HepG2 (cell line): ENCODE data around the gene SPSB2. TPM values are rescaled to one million over a fixed set of nuclear protein-coding genes. Genes with fewer than 3 reads are reported as not detected.

Experiments
- ETV5 ChIP-seq: IDR thresholded peaks from 2 replicates; pipeline ENCODE4 v1.6.1; 2018; ENCODE audit warnings: missing biosample characterization, missing genetic modification reagents, inconsistent platforms, borderline replicate concordance
- TMF1 ChIP-seq: sonication (generic); formaldehyde crosslinking; IDR thresholded peaks from 2 replicates; pipeline ENCODE4 v1.8.1; 2022; ENCODE audit warnings: low read depth, missing genetic modification reagents
- ZNF256 ChIP-seq: sonication (generic); formaldehyde crosslinking; conservative IDR thresholded peaks from 2 replicates; pipeline ENCODE4 v1.4.0; 2020; ENCODE audit warnings: missing genetic modification reagents
- ZNF556 ChIP-seq: sonication (generic); formaldehyde crosslinking; IDR thresholded peaks from 2 replicates; pipeline ENCODE4 v1.4.0; 2020; ENCODE audit warnings: mild to moderate bottlenecking, missing genetic modification reagents, borderline replicate concordance
- polyA plus RNA-seq, 8 experiments: library from polyadenylated mRNA; depleted of rRNA in 3 of 8; stranded (reverse) in 7 of 8; unstranded in 1 of 8; fragments of >200 nt; fragmentation: Illumina TruSeq in 4 of 8; extraction: Trizol in 4 of 8; gene quantifications; 2 replicates each; pipeline versions ENCODE4 v1.2.1 to v1.2.3, GENCODE V29; 2011 to 2016; ENCODE audit warnings: low read depth in 4 of 8, missing spikeins in 1 of 8, mixed read lengths in 1 of 8; ENCODE audit not compliant: insufficient read depth in 1 of 8
- total RNA-seq, 5 experiments: library from RNA; depleted of rRNA; stranded (reverse); fragments of >200 nt; fragmentation: Illumina TruSeq; extraction: Trizol; gene quantifications; 2 replicates each; pipeline ENCODE4 v1.2.3, GENCODE V29; 2016; ENCODE audit warnings: low read depth in 1 of 5
- TF ChIP-seq, protein P1 (sequence below), 2 experiments: sonication (generic) in 1 of 2; formaldehyde crosslinking in 1 of 2; IDR thresholded peaks; 2 replicates each; pipeline versions ENCODE4 v1.6.1 to v1.9.0; 2014 to 2022; ENCODE audit warnings: antibody characterized with exemption in 1 of 2, borderline replicate concordance in 1 of 2, inconsistent platforms in 1 of 2, low read depth in 1 of 2, missing genetic modification reagents in 1 of 2
- TF ChIP-seq, protein P2 (sequence below): sonication (generic); IDR thresholded peaks from 2 replicates; pipeline ENCODE4 v1.6.1; 2016; ENCODE audit warnings: low read depth, borderline replicate concordance
- TF ChIP-seq, protein P3 (sequence below): sonication (generic); formaldehyde crosslinking; IDR thresholded peaks from 2 replicates; pipeline ENCODE4 v1.5.1; 2020; ENCODE audit warnings: missing genetic modification reagents, mild to moderate bottlenecking, borderline replicate concordance
- TF ChIP-seq, protein P4 (sequence below): sonication (generic); formaldehyde crosslinking; IDR thresholded peaks from 2 replicates; pipeline ENCODE4 v1.5.0; 2020; ENCODE audit warnings: mild to moderate bottlenecking, missing genetic modification reagents
- TF ChIP-seq, protein P5 (sequence below): sonication (generic); formaldehyde crosslinking; IDR thresholded peaks from 2 replicates; pipeline ENCODE4 v1.4.0; 2020; ENCODE audit warnings: missing genetic modification reagents, mild to moderate bottlenecking, borderline replicate concordance
- TF ChIP-seq, protein P6 (sequence below): sonication (generic); formaldehyde crosslinking; IDR thresholded peaks from 2 replicates; pipeline ENCODE4 v1.4.0; 2020; ENCODE audit warnings: missing genetic modification reagents, borderline replicate concordance

The SPSB2 gene
- total and polyA plus RNA-seq, 2 of the 13 experiments (the other 11 are each of a cell fraction or from before 2014, with no cell fraction given): 2.0 to 6.2 TPM

DNA sequence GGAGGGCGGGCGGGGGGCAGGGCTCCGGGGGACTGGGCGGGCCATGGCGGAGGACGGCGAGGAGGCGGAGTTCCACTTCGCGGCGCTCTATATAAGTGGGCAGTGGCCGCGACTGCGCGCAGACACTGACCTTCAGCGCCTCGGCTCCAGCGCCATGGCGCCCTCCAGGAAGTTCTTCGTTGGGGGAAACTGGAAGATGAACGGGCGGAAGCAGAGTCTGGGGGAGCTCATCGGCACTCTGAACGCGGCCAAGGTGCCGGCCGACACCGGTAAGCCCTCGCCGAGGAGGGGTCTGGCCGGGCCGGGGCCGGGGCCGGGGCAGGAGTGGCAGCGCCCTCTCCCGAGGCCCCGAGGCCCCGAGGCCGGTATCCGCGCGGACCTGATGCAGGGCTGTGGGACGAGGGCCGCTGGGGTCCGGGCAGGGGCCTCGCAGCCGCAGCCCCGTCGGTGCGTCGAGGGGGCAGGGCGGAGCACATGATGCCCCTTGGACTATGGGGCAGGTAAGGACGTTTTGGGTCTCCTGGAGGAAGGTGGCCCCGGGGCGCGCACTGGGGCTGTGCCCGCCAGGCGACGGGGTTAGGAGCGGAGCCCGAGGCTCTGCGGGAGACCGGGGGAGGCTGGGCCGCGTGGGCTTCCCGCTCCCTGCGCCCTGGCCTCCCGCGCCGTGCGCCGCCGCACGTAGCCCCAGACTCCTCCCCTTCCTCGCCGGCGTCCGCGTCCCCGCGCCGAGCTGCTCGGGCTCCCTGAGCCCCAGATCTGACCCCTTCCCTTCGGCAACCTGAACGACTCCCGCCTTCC, 5.5 kb downstream of the SPSB2 start, which contains the start of gene TPI1 (continued):
- TF ChIP-seq, protein P1, sequence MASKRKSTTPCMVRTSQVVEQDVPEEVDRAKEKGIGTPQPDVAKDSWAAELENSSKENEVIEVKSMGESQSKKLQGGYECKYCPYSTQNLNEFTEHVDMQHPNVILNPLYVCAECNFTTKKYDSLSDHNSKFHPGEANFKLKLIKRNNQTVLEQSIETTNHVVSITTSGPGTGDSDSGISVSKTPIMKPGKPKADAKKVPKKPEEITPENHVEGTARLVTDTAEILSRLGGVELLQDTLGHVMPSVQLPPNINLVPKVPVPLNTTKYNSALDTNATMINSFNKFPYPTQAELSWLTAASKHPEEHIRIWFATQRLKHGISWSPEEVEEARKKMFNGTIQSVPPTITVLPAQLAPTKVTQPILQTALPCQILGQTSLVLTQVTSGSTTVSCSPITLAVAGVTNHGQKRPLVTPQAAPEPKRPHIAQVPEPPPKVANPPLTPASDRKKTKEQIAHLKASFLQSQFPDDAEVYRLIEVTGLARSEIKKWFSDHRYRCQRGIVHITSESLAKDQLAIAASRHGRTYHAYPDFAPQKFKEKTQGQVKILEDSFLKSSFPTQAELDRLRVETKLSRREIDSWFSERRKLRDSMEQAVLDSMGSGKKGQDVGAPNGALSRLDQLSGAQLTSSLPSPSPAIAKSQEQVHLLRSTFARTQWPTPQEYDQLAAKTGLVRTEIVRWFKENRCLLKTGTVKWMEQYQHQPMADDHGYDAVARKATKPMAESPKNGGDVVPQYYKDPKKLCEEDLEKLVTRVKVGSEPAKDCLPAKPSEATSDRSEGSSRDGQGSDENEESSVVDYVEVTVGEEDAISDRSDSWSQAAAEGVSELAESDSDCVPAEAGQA (IDR thresholded peaks at IDR 0.05; ENCODE audit: low read depth): no peak
- TF ChIP-seq, protein P1 (CRISPR knock-in tag; IDR thresholded peaks at IDR 0.05; ENCODE audit: borderline replicate concordance): no peak; the same call in 1 of the 2 replicates
- TF ChIP-seq ZNF556 (CRISPR knock-in tag): no peak; the same call in 1 of the 2 replicates
- TF ChIP-seq, protein P2, sequence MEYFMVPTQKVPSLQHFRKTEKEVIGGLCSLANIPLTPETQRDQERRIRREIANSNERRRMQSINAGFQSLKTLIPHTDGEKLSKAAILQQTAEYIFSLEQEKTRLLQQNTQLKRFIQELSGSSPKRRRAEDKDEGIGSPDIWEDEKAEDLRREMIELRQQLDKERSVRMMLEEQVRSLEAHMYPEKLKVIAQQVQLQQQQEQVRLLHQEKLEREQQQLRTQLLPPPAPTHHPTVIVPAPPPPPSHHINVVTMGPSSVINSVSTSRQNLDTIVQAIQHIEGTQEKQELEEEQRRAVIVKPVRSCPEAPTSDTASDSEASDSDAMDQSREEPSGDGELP: no peak
- TF ChIP-seq ZNF256 (CRISPR knock-in tag): 0 out of 2 replicates have a peak, but pooled peaks have one; percentile 10
- TF ChIP-seq, protein P3, sequence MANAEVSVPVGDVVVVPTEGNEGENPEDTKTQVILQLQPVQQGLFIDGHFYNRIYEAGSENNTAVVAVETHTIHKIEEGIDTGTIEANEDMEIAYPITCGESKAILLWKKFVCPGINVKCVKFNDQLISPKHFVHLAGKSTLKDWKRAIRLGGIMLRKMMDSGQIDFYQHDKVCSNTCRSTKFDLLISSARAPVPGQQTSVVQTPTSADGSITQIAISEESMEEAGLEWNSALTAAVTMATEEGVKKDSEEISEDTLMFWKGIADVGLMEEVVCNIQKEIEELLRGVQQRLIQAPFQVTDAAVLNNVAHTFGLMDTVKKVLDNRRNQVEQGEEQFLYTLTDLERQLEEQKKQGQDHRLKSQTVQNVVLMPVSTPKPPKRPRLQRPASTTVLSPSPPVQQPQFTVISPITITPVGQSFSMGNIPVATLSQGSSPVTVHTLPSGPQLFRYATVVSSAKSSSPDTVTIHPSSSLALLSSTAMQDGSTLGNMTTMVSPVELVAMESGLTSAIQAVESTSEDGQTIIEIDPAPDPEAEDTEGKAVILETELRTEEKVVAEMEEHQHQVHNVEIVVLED (CRISPR knock-in tag): 0 out of 2 replicates have a peak, but pooled peaks have one; percentile 69
- TF ChIP-seq, protein P4, sequence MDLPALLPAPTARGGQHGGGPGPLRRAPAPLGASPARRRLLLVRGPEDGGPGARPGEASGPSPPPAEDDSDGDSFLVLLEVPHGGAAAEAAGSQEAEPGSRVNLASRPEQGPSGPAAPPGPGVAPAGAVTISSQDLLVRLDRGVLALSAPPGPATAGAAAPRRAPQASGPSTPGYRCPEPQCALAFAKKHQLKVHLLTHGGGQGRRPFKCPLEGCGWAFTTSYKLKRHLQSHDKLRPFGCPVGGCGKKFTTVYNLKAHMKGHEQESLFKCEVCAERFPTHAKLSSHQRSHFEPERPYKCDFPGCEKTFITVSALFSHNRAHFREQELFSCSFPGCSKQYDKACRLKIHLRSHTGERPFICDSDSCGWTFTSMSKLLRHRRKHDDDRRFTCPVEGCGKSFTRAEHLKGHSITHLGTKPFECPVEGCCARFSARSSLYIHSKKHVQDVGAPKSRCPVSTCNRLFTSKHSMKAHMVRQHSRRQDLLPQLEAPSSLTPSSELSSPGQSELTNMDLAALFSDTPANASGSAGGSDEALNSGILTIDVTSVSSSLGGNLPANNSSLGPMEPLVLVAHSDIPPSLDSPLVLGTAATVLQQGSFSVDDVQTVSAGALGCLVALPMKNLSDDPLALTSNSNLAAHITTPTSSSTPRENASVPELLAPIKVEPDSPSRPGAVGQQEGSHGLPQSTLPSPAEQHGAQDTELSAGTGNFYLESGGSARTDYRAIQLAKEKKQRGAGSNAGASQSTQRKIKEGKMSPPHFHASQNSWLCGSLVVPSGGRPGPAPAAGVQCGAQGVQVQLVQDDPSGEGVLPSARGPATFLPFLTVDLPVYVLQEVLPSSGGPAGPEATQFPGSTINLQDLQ: no peak
- TF ChIP-seq, protein P5, sequence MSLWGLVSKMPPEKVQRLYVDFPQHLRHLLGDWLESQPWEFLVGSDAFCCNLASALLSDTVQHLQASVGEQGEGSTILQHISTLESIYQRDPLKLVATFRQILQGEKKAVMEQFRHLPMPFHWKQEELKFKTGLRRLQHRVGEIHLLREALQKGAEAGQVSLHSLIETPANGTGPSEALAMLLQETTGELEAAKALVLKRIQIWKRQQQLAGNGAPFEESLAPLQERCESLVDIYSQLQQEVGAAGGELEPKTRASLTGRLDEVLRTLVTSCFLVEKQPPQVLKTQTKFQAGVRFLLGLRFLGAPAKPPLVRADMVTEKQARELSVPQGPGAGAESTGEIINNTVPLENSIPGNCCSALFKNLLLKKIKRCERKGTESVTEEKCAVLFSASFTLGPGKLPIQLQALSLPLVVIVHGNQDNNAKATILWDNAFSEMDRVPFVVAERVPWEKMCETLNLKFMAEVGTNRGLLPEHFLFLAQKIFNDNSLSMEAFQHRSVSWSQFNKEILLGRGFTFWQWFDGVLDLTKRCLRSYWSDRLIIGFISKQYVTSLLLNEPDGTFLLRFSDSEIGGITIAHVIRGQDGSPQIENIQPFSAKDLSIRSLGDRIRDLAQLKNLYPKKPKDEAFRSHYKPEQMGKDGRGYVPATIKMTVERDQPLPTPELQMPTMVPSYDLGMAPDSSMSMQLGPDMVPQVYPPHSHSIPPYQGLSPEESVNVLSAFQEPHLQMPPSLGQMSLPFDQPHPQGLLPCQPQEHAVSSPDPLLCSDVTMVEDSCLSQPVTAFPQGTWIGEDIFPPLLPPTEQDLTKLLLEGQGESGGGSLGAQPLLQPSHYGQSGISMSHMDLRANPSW (CRISPR knock-in tag): no peak
- peak; percentile 87 for TF ChIP-seq TMF1
- TF ChIP-seq, protein P6, sequence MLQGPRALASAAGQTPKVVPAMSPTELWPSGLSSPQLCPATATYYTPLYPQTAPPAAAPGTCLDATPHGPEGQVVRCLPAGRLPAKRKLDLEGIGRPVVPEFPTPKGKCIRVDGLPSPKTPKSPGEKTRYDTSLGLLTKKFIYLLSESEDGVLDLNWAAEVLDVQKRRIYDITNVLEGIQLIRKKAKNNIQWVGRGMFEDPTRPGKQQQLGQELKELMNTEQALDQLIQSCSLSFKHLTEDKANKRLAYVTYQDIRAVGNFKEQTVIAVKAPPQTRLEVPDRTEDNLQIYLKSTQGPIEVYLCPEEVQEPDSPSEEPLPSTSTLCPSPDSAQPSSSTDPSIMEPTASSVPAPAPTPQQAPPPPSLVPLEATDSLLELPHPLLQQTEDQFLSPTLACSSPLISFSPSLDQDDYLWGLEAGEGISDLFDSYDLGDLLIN: no peak
- TF ChIP-seq ETV5: no peak
